ENCODE results near the gene IL18. TPM values are rescaled to one million over a fixed set of nuclear protein-coding genes. Genes with fewer than 3 reads are reported as not detected.

The IL18 gene
- polyA plus RNA-seq, 1 donor from 2014 or later, result not detected

- Histone ChIP-seq H3K9me3 (ENCODE audit: low read length) (no peaks in the 10 kb centered on the region), H3K36me3 (ENCODE audit: insufficient read depth, low read length) (no peaks in the 10 kb centered on the region), H3F3A (ENCODE audit: insufficient read depth, low read length, poor library complexity, severe bottlenecking) (no peaks in the 10 kb centered on the region), H2AFZ (ENCODE audit: low read depth, low read length) (no peak overlapping the region), H3K27ac (ENCODE audit: low read length) (no peak overlapping the region), H3K4me3 (ENCODE audit: low read length) (no peak overlapping the region), H4K20me1 (ENCODE audit: insufficient read depth) (no peaks in the 10 kb centered on the region), H3K27me3 (ENCODE audit: insufficient read depth, low read depth, low read length) (no peaks in the 10 kb centered on the region), H3K4me2 (ENCODE audit: low read length) (no peak overlapping the region), H3K79me2 (replicated peaks; ENCODE audit: insufficient read depth, low read length) (no peaks in the 10 kb centered on the region), H3K9ac (ENCODE audit: low read length) (no peak overlapping the region), H3K9me2 (ENCODE audit: insufficient read depth, low read length) (no peaks in the 10 kb centered on the region)
- TF ChIP-seq EZH2 (IDR thresholded peaks at IDR 0.05; ENCODE audit: borderline replicate concordance, insufficient read depth, low read length, poor library complexity, severe bottlenecking), result no peak
- no peak for TF ChIP-seq REST (IDR thresholded peaks at IDR 0.05; ENCODE audit: borderline replicate concordance)
- TF ChIP-seq RAD21 (conservative IDR thresholded peaks at IDR 0.05), result no peak
- TF ChIP-seq SMC3 (conservative IDR thresholded peaks at IDR 0.05; ENCODE audit: poor library complexity), result no peak
- no peak for TF ChIP-seq CTCF (IDR thresholded peaks at IDR 0.05; ENCODE audit: poor library complexity, severe bottlenecking)
- TF ChIP-seq EP300 (conservative IDR thresholded peaks at IDR 0.05; ENCODE audit: poor library complexity, severe bottlenecking), result no peak
- no peak for TF ChIP-seq POLR2AphosphoS5 (IDR thresholded peaks at IDR 0.05)
- no peak for TF ChIP-seq MXI1 (conservative IDR thresholded peaks at IDR 0.05; ENCODE audit: poor library complexity, severe bottlenecking)
- no peak for TF ChIP-seq TAF1 (IDR thresholded peaks at IDR 0.05; ENCODE audit: low read depth)
These were observed 41.8 kb downstream of the IL18 start for GRCh38 chr11:112121981-112122615.

- Histone ChIP-seq H3K4me2 (ENCODE audit: low read length) (no peak overlapping the region), H3F3A (ENCODE audit: insufficient read depth, low read length, poor library complexity, severe bottlenecking) (no peaks in the 10 kb centered on the region), H3K9me3 (ENCODE audit: low read length) (no peaks in the 10 kb centered on the region), H2AFZ (ENCODE audit: low read depth, low read length) (no peak overlapping the region), H3K79me2 (replicated peaks; ENCODE audit: insufficient read depth, low read length) (no peaks in the 10 kb centered on the region), H3K4me3 (ENCODE audit: low read length) (no peak overlapping the region), H4K20me1 (ENCODE audit: insufficient read depth) (no peaks in the 10 kb centered on the region), H3K9ac (ENCODE audit: low read length) (no peak overlapping the region), H3K36me3 (ENCODE audit: insufficient read depth, low read length) (no peaks in the 10 kb centered on the region), H3K27ac (ENCODE audit: low read length) (no peak overlapping the region), H3K27me3 (ENCODE audit: insufficient read depth, low read depth, low read length) (no peaks in the 10 kb centered on the region), H3K9me2 (ENCODE audit: insufficient read depth, low read length) (no peaks in the 10 kb centered on the region)
- TF ChIP-seq RAD21 (conservative IDR thresholded peaks at IDR 0.05), result no peak
- TF ChIP-seq EZH2 (IDR thresholded peaks at IDR 0.05; ENCODE audit: borderline replicate concordance, insufficient read depth, low read length, poor library complexity, severe bottlenecking), result no peak
- TF ChIP-seq TAF1 (IDR thresholded peaks at IDR 0.05; ENCODE audit: low read depth), result no peak
- TF ChIP-seq POLR2AphosphoS5 (IDR thresholded peaks at IDR 0.05), result no peak
- no peak for TF ChIP-seq REST (IDR thresholded peaks at IDR 0.05; ENCODE audit: borderline replicate concordance)
- no peak for TF ChIP-seq CTCF (IDR thresholded peaks at IDR 0.05; ENCODE audit: poor library complexity, severe bottlenecking)
- TF ChIP-seq MXI1 (conservative IDR thresholded peaks at IDR 0.05; ENCODE audit: poor library complexity, severe bottlenecking), result no peak
- no peak for TF ChIP-seq EP300 (conservative IDR thresholded peaks at IDR 0.05; ENCODE audit: poor library complexity, severe bottlenecking)
- TF ChIP-seq SMC3 (conservative IDR thresholded peaks at IDR 0.05; ENCODE audit: poor library complexity), result no peak
These were observed 45.7 kb downstream of the IL18 start for GRCh38 chr11:112118176-112118575.
